ENCODE data around the gene EFS.

DNA sequence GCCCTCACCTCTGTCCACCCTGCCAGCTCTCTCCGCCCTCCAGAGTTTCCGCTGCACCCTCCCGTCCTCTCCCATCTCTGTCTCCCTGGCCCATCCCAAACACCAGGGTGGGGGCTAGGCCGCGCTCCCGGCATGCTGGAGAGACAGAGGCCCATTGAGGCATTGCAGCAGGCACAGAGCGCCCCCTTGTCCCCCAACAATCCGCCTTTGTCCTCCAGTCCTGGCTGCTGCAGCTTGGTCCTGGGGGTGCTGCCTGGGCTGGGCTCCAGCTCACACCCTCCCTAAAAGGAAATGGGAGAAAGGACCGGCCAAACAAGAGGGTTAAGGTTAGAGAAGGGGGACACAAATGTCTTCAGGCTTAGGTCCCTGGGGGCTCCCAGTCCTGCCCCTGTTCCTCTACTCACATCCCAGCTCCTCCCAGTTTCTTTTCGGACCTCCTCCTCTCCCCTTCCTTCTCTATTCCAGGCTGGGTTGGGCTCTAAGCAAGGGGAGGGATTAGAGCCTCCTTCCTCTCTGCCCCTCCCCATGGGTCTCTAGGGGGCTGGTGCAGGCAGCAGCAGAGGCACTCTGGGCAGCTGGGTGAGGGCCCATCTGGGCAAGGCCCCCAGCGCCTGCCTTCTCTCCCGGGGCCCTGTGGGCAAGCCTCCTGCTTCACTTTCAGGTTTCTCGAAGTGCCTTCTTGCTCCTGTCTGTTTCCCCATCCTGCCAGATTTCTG lies 11.7 kb upstream of the EFS start, which contains the start of gene CMTM5:
- no peak for TF ChIP-seq POLR2AphosphoS5 (IDR thresholded peaks at IDR 0.05)
- TF ChIP-seq, protein P1, sequence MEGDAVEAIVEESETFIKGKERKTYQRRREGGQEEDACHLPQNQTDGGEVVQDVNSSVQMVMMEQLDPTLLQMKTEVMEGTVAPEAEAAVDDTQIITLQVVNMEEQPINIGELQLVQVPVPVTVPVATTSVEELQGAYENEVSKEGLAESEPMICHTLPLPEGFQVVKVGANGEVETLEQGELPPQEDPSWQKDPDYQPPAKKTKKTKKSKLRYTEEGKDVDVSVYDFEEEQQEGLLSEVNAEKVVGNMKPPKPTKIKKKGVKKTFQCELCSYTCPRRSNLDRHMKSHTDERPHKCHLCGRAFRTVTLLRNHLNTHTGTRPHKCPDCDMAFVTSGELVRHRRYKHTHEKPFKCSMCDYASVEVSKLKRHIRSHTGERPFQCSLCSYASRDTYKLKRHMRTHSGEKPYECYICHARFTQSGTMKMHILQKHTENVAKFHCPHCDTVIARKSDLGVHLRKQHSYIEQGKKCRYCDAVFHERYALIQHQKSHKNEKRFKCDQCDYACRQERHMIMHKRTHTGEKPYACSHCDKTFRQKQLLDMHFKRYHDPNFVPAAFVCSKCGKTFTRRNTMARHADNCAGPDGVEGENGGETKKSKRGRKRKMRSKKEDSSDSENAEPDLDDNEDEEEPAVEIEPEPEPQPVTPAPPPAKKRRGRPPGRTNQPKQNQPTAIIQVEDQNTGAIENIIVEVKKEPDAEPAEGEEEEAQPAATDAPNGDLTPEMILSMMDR (IDR thresholded peaks at IDR 0.05) = no peak
- TF ChIP-seq POLR2A (IDR thresholded peaks at IDR 0.05) = no peak
